PC-3 (cell line): ENCODE results near the gene KIF1C. TPM values are rescaled to one million over a fixed set of nuclear protein-coding genes. Genes with fewer than 3 reads are reported as not detected.

Source experiments
- ATAC-seq: fragments of 200-7000 bp; cut with Tn5 transposase; 2 replicates; pipeline ENCODE4 v1.9.1; 2020; ENCODE audit warnings: mild to moderate bottlenecking, moderate library complexity
- BruUV-seq: library from RNA; stranded (reverse); fragments of 400-500 nt; replicated peaks from 2 replicates; lab custom pipeline; 2021; lab: Mats Ljungman, UMichigan
- CTCF ChIA-PET: fragments of 300-600 bp; sonication (Branson Sonifier 250); formaldehyde crosslinking; loops from one replicate; lab custom pipeline; 2022; ENCODE audit warnings: antibody characterized with exemption; lab: Charles Lee
- POLR2A ChIA-PET: fragments of 300-600 bp; sonication (Branson Sonifier 250); formaldehyde crosslinking; loops from one replicate; lab custom pipeline; 2022; ENCODE audit warnings: antibody characterized with exemption; ENCODE audit not compliant: unreplicated experiment; lab: Charles Lee
- DNase-seq: peaks from one replicate; pipeline ENCODE4 v3.0.0-alpha.2; 2015
- H2AFZ ChIP-seq: fragments of 300-600 bp; sonication (generic); 2 replicates; pipeline ENCODE4 v1.6.0; 2016; ENCODE audit warnings: antibody characterized with exemption, low read length
- H3F3A ChIP-seq: fragments of 300-600 bp; sonication (generic); one replicate; pipeline ENCODE4 v1.6.0; 2017; ENCODE audit warnings: antibody characterized with exemption, low read length, control low read depth, mild to moderate bottlenecking; ENCODE audit not compliant: unreplicated experiment
- H3K27ac ChIP-seq: fragments of 300-600 bp; sonication (generic); 2 replicates; pipeline ENCODE4 v1.5.1; 2016; ENCODE audit warnings: mild to moderate bottlenecking, low read length
- H3K27me3 ChIP-seq: fragments of 300-600 bp; sonication (generic); 2 replicates; pipeline ENCODE4 v1.6.1; 2016; ENCODE audit warnings: low read length, mixed read lengths
- H3K36me3 ChIP-seq: fragments of 300-600 bp; sonication (generic); 2 replicates; pipeline ENCODE4 v1.6.1; 2016; ENCODE audit warnings: low read depth, mixed run types, low read length, mixed read lengths
- H3K4me1 ChIP-seq: fragments of 300-600 bp; sonication (generic); 2 replicates; pipeline ENCODE4 v1.5.1; 2016; ENCODE audit warnings: low read length; ENCODE audit not compliant: insufficient read depth
- H3K4me2 ChIP-seq: fragments of 300-600 bp; sonication (generic); 2 replicates; pipeline ENCODE4 v1.6.0; 2016; ENCODE audit warnings: low read length
- H3K4me3 ChIP-seq: fragments of 300-600 bp; sonication (generic); 2 replicates; pipeline ENCODE4 v1.5.1; 2016; ENCODE audit warnings: mild to moderate bottlenecking, low read length, mixed read lengths
- H3K79me2 ChIP-seq: fragments of 300-600 bp; sonication (generic); 2 replicates; pipeline ENCODE4 v1.6.1; 2017; ENCODE audit warnings: low read length, mixed read lengths
- H3K9ac ChIP-seq: fragments of 300-600 bp; sonication (generic); 2 replicates; pipeline ENCODE4 v1.6.0; 2016; ENCODE audit warnings: mild to moderate bottlenecking, low read length
- H3K9me2 ChIP-seq: fragments of 300-600 bp; sonication (generic); replicated peaks from 2 replicates; pipeline ENCODE4 v1.6.1; 2016; ENCODE audit warnings: mixed run types, low read length, mixed read lengths
- H3K9me3 ChIP-seq: fragments of 300-600 bp; sonication (generic); 2 replicates; pipeline ENCODE4 v1.6.1; 2016; ENCODE audit warnings: low read length, mixed read lengths
- H4K20me1 ChIP-seq: fragments of 300-600 bp; sonication (generic); 2 replicates; pipeline ENCODE4 v1.6.1; 2016; ENCODE audit warnings: low read length, mixed read lengths
- CTCF ChIP-seq: fragments of 300-600 bp; sonication (generic); conservative IDR thresholded peaks from 2 replicates; pipeline ENCODE4 v1.5.1; 2017; ENCODE audit warnings: antibody characterized with exemption, low read depth, mild to moderate bottlenecking, low read length
- EZH2 ChIP-seq: fragments of 300-600 bp; sonication (generic); IDR thresholded peaks from one replicate; pipeline ENCODE4 v1.6.1; 2017; ENCODE audit warnings: antibody characterized with exemption, mild to moderate bottlenecking, low read length; ENCODE audit not compliant: unreplicated experiment
- EZH2phosphoT487 ChIP-seq: fragments of 300-600 bp; sonication (generic); IDR thresholded peaks from 2 replicates; pipeline ENCODE4 v1.6.1; 2018; ENCODE audit warnings: mild to moderate bottlenecking, antibody characterized with exemption, low read length, borderline replicate concordance
- intact Hi-C: fragments of 100-400 bp; cut with micrococcal nuclease; formaldehyde crosslinking; loops from 2 replicates; pipeline ENCODE4 v1.9.0; 2023
- total RNA-seq: library from RNA; depleted of rRNA; stranded (reverse); fragments of >200 nt; gene quantifications from 2 replicates; pipeline ENCODE4 v1.2.3, GENCODE V29; 2014

KIF1C gene
- total RNA-seq, 1 experiment from 2014 or later: 60.9 TPM

- intact Hi-C loops: no loop called here
- ATAC-seq (no peak), DNase-seq (no peak)
- H3K4me1 ChIP-seq: peaks cover 8% of the 10 kb centered on the region
- TF ChIP-seq EZH2 (no peak), CTCF (no peak)
- H3K9me2 ChIP-seq: no peaks in the 10 kb centered on the region
- no peaks in the 10 kb centered on the region for H3K36me3 ChIP-seq
- no peak overlapping the region for H3K27ac ChIP-seq
- H3K9me3 ChIP-seq: no peaks in the 10 kb centered on the region
- CTCF ChIA-PET: no interaction called here
- no peak overlapping the region for H3K9ac ChIP-seq
- H3K27me3 ChIP-seq: no peaks in the 10 kb centered on the region
- POLR2A ChIA-PET: no interaction called here
- H3F3A ChIP-seq: no peaks in the 10 kb centered on the region
- H3K79me2 ChIP-seq: no peaks in the 10 kb centered on the region
- no peak overlapping the region for H2AFZ ChIP-seq
- no TSS peak for BruUV-seq
- no peak overlapping the region for H3K4me2 ChIP-seq
- no peaks in the 10 kb centered on the region for H4K20me1 ChIP-seq
- H3K4me3 ChIP-seq: no peak overlapping the region
Observed at GRCh38 chr17:4955091-4955490, 42.7 kb upstream of the KIF1C start.

- H3K36me3 ChIP-seq: no peaks in the 10 kb centered on the region
- H3K27ac ChIP-seq: no peak overlapping the region
- intact Hi-C loops: no loop called here
- H3K4me2 ChIP-seq: no peak overlapping the region
- ATAC-seq (no peak), DNase-seq (no peak)
- H3K9me2 ChIP-seq: no peaks in the 10 kb centered on the region
- H3F3A ChIP-seq: no peaks in the 10 kb centered on the region
- H3K9me3 ChIP-seq: no peaks in the 10 kb centered on the region
- ChIA-PET POLR2A (no interaction called here), CTCF (no interaction called here)
- no peaks in the 10 kb centered on the region for H4K20me1 ChIP-seq
- TF ChIP-seq EZH2 (no peak), EZH2phosphoT487 (no peak), CTCF (peak; percentile 22; the same call in 1 of the 2 replicates)
- H3K4me1 ChIP-seq: no peaks in the 10 kb centered on the region
- H3K9ac ChIP-seq: no peak overlapping the region
- H3K79me2 ChIP-seq: no peaks in the 10 kb centered on the region
- no peaks in the 10 kb centered on the region for H3K27me3 ChIP-seq
- no peak overlapping the region for H3K4me3 ChIP-seq
- no peak overlapping the region for H2AFZ ChIP-seq
- BruUV-seq: no TSS peak
Observed at GRCh38 chr17:4956493-4957061, 41.2 kb upstream of the KIF1C start.

GRCh38 chr17:4958102-4958501 lies 39.6 kb upstream of the KIF1C start:
- no peak overlapping the region for H2AFZ ChIP-seq
- no peak overlapping the region for H3K4me2 ChIP-seq
- no peaks in the 10 kb centered on the region for H3K9me2 ChIP-seq
- no peak overlapping the region for H3K9ac ChIP-seq
- ChIA-PET CTCF (no interaction called here), POLR2A (no interaction called here)
- no peaks in the 10 kb centered on the region for H3K36me3 ChIP-seq
- DNase-seq (no peak), ATAC-seq (no peak)
- no peaks in the 10 kb centered on the region for H3K79me2 ChIP-seq
- no peaks in the 10 kb centered on the region for H3K27me3 ChIP-seq
- intact Hi-C loops: no loop called here
- no peaks in the 10 kb centered on the region for H3F3A ChIP-seq
- TF ChIP-seq EZH2phosphoT487: no peak
- TF ChIP-seq EZH2: no peak
- TF ChIP-seq CTCF: no peak
- BruUV-seq: no TSS peak
- H3K4me3 ChIP-seq: no peak overlapping the region
- no peaks in the 10 kb centered on the region for H3K9me3 ChIP-seq
- no peaks in the 10 kb centered on the region for H4K20me1 ChIP-seq
- no peak overlapping the region for H3K27ac ChIP-seq
- no peaks in the 10 kb centered on the region for H3K4me1 ChIP-seq
